GM21515 (cell line): ENCODE data around the gene KMO.

Experiments used
- ATAC-seq: cut with Tn5 transposase; IDR thresholded peaks from one replicate; pipeline ENCODE4 v1.9.1; 2021; ENCODE audit not compliant: unreplicated experiment

Gene KMO

DNA sequence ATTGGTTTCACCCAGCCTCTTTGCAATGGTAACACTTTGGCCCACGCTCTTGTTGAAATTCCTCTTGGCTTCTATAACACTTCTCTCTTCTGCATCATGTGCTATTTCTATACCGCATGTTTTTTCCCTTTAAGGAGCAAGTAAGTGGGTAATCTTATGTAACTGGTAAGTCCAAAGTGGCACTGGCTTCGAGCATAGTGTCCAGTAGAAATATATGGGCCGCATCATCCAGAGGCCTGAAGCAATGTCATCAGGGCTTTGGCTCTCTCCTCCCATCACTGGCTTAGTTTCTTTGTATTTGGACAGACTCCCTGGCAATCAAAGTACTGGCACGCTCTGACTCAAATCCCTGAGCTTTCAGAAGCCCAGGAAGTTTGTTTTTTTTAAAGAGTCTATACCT is 90.5 kb downstream of the KMO start:
- no peak for ATAC-seq

- no peak for ATAC-seq
Observed at GRCh38 chr1:241624935-241625334, 92.8 kb downstream of the KMO start.

GRCh38 chr1:241627453-241628259 is 95.5 kb downstream of the KMO start:
- ATAC-seq, result peak; percentile 83

DNA sequence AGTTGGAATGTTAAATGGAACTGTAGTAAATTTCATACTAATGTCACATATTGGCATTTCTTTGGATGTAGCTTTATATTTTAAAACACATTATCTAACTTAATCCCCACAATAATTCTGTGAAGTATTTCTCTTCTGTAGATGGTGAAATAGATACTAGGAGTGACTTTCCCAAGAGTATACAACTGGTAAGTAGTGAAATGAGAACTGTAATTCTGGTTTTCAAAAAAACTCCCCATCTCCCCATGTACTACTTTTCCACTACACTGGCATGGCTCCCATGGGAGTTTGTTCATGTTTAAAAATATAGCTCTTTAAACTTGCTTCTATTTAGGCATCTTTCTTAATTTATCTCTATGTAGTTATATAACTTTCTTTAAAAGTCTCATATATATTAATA is 97.8 kb downstream of the KMO start:
- ATAC-seq, result no peak

DNA sequence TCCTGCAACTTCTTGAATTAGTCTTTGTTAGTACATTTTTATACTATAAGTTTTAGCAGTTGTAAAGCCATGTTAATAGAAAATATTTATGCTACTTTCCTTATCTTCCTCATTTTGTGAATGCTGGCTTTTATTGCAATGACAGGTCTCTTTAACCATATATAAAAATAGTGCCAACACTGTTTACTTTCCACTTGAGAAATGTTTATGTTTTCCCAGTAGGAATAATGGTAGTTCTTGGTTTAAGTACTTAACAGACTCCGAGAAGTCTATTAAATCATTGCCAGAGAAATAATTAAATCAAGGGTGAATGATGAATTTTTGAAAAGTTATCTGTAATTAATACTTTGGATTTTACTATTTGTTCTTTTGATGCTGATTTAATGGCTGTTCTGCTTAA is 98.3 kb downstream of the KMO start:
- ATAC-seq, result no peak

- no peak for ATAC-seq
Observed at GRCh38 chr1:241630899-241631298, 98.7 kb downstream of the KMO start.

DNA sequence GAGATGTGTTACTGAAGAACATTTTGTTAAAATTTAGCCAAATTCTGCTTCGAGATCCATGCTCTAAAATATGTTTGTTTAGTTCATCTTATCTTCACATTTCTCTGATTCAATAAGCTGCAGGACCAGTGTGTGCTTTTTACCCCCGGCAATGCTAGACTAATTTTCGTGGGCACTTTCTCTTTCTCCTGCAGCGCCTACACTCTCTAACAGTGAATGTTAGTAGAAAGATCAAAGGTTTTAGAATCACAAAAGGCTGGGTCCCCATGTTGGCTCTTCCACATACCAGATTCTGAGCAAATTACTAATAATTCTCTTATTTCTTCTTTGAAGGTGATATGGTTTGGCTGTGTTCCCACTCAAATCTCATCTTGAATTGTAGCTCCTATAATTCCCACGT is 99.5 kb downstream of the KMO start:
- no peak for ATAC-seq

DNA sequence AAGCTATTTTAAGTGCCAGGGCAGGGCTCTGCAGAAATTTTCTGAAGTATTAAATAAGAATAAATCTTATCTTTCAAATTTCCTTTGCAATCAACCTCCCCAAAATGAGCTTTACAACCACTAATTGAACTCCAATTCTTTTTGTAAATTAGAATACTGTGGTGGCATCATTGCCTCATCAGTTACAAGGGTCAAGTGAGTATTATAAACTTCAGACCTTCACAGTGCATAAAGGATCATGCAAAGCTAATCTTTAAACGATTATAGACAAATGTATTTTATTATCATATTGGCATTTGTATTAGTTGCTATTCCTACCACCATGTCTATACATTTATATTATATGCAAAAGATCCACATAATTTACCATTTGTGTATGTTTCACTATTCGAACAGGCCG is 100.8 kb downstream of the KMO start:
- no peak for ATAC-seq

DNA sequence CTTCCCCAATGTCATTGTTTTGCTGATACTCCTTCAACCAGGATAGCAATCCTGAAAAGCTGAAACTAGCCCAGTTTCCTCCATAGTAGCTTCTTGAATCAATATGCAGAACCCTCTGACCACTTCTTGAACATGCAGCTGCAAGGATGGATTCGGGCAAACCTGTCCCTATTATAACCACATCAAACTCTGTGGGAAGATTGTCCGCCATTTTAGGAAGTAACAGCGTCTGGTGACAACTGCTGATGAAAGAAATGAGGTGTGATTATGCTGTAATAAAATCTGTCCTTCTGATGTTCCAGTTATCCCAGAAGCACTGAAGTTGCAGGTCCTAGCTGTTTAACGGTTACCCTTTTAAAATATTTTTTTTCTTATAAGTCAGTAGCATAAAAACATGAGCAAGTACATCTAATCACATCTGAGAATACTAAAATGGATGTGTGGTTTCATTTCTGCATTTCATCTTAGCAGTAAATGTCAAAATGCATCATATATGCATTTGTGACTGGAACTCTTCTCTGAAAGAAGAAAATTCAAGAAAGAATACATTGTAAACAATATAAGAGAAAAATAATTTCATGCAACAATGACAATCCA is 103.5 kb downstream of the KMO start:
- ATAC-seq, result no peak

- no peak for ATAC-seq
Observed at GRCh38 chr1:241636291-241636690, 104.1 kb downstream of the KMO start.

GRCh38 chr1:241637046-241637590 is 104.9 kb downstream of the KMO start:
- ATAC-seq, result no peak

DNA sequence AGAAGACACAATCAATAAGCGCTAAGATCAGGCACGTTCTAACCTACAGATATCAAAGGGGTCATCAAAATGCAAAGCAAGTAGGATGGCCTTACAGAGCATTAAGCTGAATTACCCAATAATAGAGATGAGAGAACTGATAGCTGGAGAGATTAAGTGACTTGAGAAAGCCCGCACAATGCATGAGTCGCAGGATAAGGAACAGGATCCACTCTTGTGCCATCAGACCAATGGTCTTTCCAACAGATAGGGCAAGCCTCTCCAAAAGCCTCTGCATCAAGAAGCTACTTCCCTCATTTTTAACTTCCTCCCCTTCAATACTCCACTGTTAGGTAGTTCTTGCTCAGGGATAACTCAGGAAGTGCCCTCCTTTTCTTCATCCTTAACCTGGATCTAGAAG is 105.4 kb downstream of the KMO start:
- no peak for ATAC-seq

DNA sequence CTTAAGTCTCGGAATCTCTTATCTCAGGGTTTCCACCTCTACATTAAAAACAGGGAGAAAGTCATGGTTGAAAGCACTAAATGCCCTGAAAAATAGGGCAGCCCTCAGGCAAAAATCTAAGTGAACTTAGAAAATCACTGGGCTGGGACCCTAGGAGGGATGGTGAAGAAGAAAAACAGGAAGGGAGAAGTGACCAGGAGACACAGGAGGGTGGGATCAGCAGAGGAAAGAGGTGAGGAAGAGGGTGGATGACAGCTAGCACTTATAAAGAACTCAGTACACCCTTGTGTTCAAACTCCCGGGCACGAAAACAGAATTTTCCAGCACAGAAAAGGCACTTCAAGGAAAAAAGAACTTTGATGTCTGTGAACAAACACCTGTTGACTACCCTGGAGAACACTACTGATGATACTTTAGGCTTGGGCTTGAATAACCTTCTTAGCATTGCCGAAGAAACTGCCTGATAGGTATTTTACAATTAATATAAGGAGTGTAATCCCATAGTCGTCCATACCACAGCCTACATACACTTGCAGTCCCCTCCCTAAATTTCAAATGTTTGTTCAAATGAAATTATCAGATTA is 106.0 kb downstream of the KMO start:
- no peak for ATAC-seq

DNA sequence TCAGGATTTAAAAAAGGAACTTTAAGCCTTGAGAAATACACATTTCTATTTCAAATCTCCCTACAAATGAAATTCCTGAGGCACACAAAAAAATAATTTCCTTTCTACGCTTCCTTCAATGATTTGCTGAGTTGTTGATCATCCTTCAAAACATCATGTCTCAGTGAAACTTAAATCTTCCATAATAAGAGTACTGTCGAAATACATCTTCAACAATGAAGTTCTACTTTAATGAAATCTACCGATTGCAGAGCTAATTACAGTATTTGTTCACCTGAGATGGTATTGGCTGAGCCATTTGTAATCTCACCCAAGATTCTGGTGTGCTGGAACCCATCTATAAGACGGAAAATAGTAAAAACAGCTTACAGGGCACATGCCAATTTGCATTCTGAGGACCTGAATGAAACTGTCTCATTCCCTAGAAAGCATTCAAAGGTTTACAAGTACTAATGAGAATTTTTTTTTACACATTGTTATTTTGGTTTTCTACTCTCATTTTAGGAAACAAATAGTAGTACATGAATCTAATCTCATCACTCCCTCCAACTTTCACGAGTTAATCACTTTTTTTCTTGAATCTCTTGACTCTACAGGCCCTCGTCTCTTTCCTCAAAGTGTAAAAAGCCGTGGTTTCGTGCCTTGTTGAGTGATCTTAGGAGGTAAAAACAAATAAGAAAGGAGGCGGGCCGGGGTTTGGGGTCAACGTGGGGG is 106.9 kb downstream of the KMO start:
- no peak for ATAC-seq

GRCh38 chr1:241639623-241640148 is 107.5 kb downstream of the KMO start:
- ATAC-seq, result peak; percentile 48

DNA sequence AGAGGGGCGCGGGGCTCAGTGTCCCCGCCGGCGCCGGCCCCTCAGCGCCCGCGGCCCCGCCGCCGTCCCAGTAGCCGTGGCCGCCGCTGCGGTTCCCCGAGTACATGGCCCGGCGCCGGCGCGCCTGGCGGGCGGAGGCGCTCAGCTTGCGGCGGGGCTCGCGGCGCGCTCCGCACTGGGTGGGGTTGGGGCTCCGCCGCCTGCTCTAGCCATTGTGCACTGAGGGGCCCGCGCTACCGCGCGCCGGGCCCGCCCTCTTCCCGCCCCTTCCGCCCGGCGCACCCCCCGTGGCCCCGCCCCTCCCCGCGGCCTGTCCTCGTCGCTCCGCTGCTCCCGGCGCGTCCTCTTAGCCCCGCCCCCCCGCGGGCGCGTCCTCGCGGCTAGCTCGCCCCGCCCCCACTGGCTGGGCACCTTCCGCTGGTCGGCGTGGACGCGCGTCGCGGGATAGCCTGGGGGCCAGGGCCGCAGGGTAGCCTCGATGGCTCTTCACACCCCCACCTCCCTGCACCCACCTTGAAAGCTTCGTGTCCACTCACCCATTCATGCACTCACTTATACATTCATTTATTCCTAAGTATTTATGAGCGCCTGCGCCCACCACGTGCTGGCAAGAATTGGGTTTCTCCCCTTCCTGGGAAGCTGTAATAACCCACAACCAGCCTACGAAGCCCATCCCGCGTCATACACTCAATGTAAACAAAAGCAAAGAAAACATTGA is 108.1 kb downstream of the KMO start, which contains the start of the genes CHML and OPN3:
CHML (minus strand) TSS at position 221 of the 718 bp plus-strand sequence. CDS start 4,603 bp downstream, outside the sequence.
OPN3 (minus strand) TSS at position 221 of the 718 bp plus-strand sequence; CDS start at position 106, 115 bp downstream.
- ATAC-seq, result peak; percentile 90

DNA sequence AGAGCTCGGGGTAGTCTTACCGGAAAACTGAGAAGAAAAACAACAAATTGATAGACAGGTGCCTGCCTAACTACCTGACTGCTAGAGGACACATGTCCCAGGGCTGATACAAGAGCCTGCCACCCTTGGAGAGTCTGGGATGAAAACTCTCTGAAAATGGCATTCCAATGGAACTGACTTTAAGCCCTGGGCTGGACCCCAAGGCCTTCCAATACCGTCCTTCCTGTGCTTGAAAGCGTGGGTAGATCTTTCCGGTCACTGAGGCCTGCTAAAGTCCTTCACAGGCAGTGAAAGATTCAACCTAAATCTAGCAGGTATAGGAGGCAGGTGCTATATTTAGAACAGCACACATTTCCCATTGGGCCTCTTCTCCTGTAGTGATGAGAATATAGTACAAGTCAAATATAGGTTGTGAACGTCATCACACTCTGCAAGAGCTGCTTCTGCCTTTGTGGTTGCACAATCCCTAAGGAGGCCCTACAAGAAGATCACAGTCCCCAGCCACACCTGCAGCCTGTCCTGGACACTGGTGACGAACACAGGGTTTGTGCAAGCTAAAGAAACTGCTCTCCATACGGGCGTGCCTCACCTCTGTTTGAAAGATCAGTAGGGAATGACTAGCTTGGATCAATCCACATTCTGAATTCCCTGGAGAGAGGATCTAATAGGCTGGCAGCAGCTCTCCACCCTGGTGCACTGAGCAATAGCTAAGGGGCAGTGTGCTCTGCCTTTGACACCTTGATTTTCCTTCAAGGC is 108.9 kb downstream of the KMO start:
- ATAC-seq, result no peak

- no peak for ATAC-seq
Observed at GRCh38 chr1:241641773-241642592, 109.8 kb downstream of the KMO start.

DNA sequence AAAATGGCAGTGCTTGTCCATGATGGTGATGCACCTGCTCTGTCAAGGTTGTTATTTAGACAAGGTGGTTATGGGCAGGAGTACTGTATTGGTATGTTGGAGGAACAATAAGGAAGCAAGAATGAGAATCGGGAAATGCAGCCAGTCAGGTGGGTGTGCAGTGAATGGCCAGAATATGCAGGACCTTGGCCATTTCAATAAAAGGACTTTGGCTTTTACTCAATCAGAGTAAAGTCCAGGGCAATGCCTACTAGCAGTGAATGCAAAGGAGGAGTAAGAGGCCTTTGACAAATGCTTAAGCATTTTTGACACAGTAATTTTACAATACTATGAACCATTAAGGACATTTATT is 110.4 kb downstream of the KMO start:
- no peak for ATAC-seq
